Erythroblast (primary cell): ENCODE data around the gene CELSR3.
A peak's percentile ranks its signal among the peaks of the same experiment; 100 is the strongest.

Experiments used
- DNase-seq, 2 experiments: peaks; one replicate each; lab custom pipeline; 2025; lab: John Stamatoyannopoulos, UW
- GATA1 ChIP-seq: IDR thresholded peaks from 2 replicates; pipeline ENCODE4 v1.6.1; 2011; ENCODE audit warnings: low read depth, mild to moderate bottlenecking, control low read depth, low read length, moderate library complexity
- POLR2A ChIP-seq: IDR thresholded peaks from 2 replicates; pipeline ENCODE4 v1.6.1; 2011; ENCODE audit warnings: mild to moderate bottlenecking, low read length

The CELSR3 gene

GRCh38 chr3:48694610-48695392 is 32.1 kb upstream of the CELSR3 start:
- no peak for DNase-seq
- TF ChIP-seq GATA1: no peak

- no peak for TF ChIP-seq GATA1
- TF ChIP-seq POLR2A: no peak
- no peak for DNase-seq
Observed at GRCh38 chr3:48693826-48694225, 31.1 kb upstream of the CELSR3 start.

GRCh38 chr3:48692551-48692950 is 29.9 kb upstream of the CELSR3 start:
- no peak for DNase-seq

GRCh38 chr3:48690846-48691458 is 28.3 kb upstream of the CELSR3 start:
- DNase-seq: no peak
- no peak for TF ChIP-seq POLR2A
- no peak for TF ChIP-seq GATA1

More at GRCh38 chr3:48692551-48692950, 29.9 kb upstream of the CELSR3 start:
- TF ChIP-seq GATA1 (no peak), POLR2A (no peak)

GRCh38 chr3:48689384-48689783 is 26.7 kb upstream of the CELSR3 start:
- no peak for DNase-seq
- no peak for TF ChIP-seq POLR2A
- TF ChIP-seq GATA1: no peak

- TF ChIP-seq POLR2A: no peak
- no peak for TF ChIP-seq GATA1
- no peak for DNase-seq
Observed at GRCh38 chr3:48688737-48689075, 26.0 kb upstream of the CELSR3 start.

GRCh38 chr3:48688032-48688736 is 25.5 kb upstream of the CELSR3 start:
- DNase-seq: peak in 1 of 2 experiments; percentile 37
- no peak for TF ChIP-seq POLR2A
- no peak for TF ChIP-seq GATA1

GRCh38 chr3:48687220-48687678 is 24.6 kb upstream of the CELSR3 start:
- TF ChIP-seq GATA1 (no peak), POLR2A (no peak)
- DNase-seq: no peak

- DNase-seq: no peak
- TF ChIP-seq GATA1 (no peak), POLR2A (no peak)
Observed at GRCh38 chr3:48686538-48687219, 24.0 kb upstream of the CELSR3 start.

- TF ChIP-seq GATA1 (no peak), POLR2A (peak; percentile 86)
- peak; percentile 89 to 94 for DNase-seq
Observed at GRCh38 chr3:48685603-48686511, 23.2 kb upstream of the CELSR3 start, which contains the start of gene NCKIPSD. NCKIPSD (minus strand) TSS chr3:48685915; CDS start chr3:48685807, 108 bp downstream.

GRCh38 chr3:48685293-48685602 is 22.6 kb upstream of the CELSR3 start:
- TF ChIP-seq POLR2A: no peak
- no peak for TF ChIP-seq GATA1
- DNase-seq: no peak

GRCh38 chr3:48684480-48685143 is 21.9 kb upstream of the CELSR3 start:
- TF ChIP-seq GATA1 (no peak), POLR2A (no peak)
- DNase-seq: peak; percentile 25 to 37
